Tongue (tissue), 2 donors: ENCODE results near the gene DACT3. TPM values are rescaled to one million over a fixed set of nuclear protein-coding genes. Genes with fewer than 3 reads are reported as not detected.

Source experiments
- DNase-seq: peaks from one replicate; pipeline ENCODE4 v3.0.0-alpha.2; 2015
- total RNA-seq: library from RNA; depleted of rRNA; stranded (reverse); fragments of >200 nt; gene quantifications from one replicate; pipeline ENCODE4 v1.2.3, GENCODE V29; 2014

DACT3 gene
- total RNA-seq, 1 donor from 2014 or later: 11.5 TPM

- DNase-seq: no peak
These were observed 4.1 kb upstream of the DACT3 start for GRCh38 chr19:46665072-46665471.

- peak; percentile 94 for DNase-seq
These were observed 982 bp upstream of the DACT3 start for GRCh38 chr19:46661735-46662592.

GRCh38 chr19:46660551-46661019 is 397 bp downstream of the DACT3 start:
- no peak for DNase-seq

- DNase-seq: peak; percentile 73
These were observed 919 bp downstream of the DACT3 start for GRCh38 chr19:46660008-46660517.

GRCh38 chr19:46659151-46660007 is 1.6 kb downstream of the DACT3 start:
- DNase-seq: peak; percentile 70

GRCh38 chr19:46656541-46656940 is 4.4 kb downstream of the DACT3 start:
- no peak for DNase-seq

- DNase-seq: peak; percentile 55
These were observed 6.3 kb downstream of the DACT3 start for GRCh38 chr19:46654621-46655152.

GRCh38 chr19:46650445-46650844 is 10.5 kb downstream of the DACT3 start:
- no peak for DNase-seq

GRCh38 chr19:46648961-46649960 is 11.7 kb downstream of the DACT3 start:
- no peak for DNase-seq

- no peak for DNase-seq
These were observed 12.7 kb downstream of the DACT3 start for GRCh38 chr19:46648060-46648960.

- no peak for DNase-seq
These were observed 14.6 kb downstream of the DACT3 start for GRCh38 chr19:46646402-46646801.

GRCh38 chr19:46644720-46645119 is 16.3 kb downstream of the DACT3 start:
- no peak for DNase-seq

- no peak for DNase-seq
These were observed 20.3 kb downstream of the DACT3 start for GRCh38 chr19:46640656-46641055.

- peak; percentile 87 for DNase-seq
These were observed 21.4 kb downstream of the DACT3 start for GRCh38 chr19:46639358-46640182.

- no peak for DNase-seq
These were observed 23.8 kb downstream of the DACT3 start for GRCh38 chr19:46637224-46637623.

- no peak for DNase-seq
These were observed 24.8 kb downstream of the DACT3 start, which contains the start of gene GNG8 for GRCh38 chr19:46635920-46636761. Gene GNG8 (minus strand): TSS chr19:46636202. CDS start chr19:46634682, 1,520 bp downstream.

- DNase-seq: no peak
These were observed 26.2 kb downstream of the DACT3 start for GRCh38 chr19:46634656-46635218.
